Measurements from ENCODE around the gene CUEDC2.

- TF ChIP-seq CTCF (IDR thresholded peaks at IDR 0.05) (no peak), ZFX (IDR thresholded peaks at IDR 0.05; ENCODE audit: borderline replicate concordance) (no peak)
Measured at GRCh38 chr10:102470579-102471546, 38.5 kb upstream of the CUEDC2 start.

Data from 22Rv1 (cell line).